AG10803 (cell line): ENCODE measurements around the gene PLD3.
A peak's percentile ranks its signal among the peaks of the same experiment; 100 is the strongest.

Experiments used
- DNase-seq: peaks from one replicate; pipeline ENCODE4 v3.0.0; 2010; ENCODE audit warnings: low read depth
- H3K4me3 ChIP-seq: 2 replicates; pipeline ENCODE4 v1.5.1; 2011; ENCODE audit warnings: mild to moderate bottlenecking, low read length, control low read depth
- TF ChIP-seq, protein P1 (sequence below): conservative IDR thresholded peaks from 2 replicates; pipeline ENCODE4 v1.5.1; 2011; ENCODE audit warnings: mild to moderate bottlenecking, low read length, control low read depth, inconsistent platforms

Gene PLD3

DNA sequence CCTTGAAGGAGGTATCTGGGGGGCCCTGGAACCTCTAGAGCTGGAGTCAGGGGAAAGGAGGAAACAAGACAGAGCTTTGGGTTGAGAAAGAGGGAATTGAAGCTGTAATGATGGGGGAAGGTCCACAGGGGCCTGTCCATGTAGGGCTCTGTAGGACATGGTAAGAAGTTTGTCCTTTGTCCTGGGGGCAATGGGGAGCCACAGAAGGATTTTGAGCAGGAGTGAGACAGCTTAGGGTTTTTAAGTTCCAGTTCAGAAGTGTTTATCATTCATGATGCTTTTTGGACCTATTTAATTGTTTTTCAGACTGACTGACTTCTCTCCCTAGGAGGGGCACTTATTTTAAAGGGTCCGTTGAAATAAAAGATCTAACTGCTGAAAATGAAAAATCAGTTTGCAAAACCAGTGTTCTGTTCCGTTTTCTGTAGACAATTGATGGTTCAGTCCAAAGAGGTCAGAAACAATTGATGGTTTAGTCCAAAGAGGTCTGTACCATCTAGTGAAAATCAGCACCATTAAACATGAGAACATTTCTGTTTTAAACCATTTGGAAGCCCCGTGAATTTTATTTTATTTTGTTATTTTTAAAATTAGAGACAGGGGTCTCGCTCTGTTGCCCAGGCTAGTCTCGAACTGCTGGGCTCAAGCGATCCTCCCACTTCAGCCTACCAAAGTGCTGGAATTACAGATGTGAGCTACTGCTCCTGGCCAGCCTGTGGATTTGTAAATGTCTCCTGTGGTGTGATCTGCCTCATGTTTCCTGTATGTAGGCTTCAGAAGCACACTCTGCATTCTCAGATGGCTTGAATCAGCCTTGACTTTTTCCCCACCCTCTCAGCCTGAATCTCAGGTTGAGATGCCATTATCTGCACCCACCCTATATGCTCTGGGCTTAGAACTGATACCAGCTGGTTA is 8.4 kb downstream of the PLD3 start:
- DNase-seq, result peak; percentile 28
- TF ChIP-seq, protein P1, sequence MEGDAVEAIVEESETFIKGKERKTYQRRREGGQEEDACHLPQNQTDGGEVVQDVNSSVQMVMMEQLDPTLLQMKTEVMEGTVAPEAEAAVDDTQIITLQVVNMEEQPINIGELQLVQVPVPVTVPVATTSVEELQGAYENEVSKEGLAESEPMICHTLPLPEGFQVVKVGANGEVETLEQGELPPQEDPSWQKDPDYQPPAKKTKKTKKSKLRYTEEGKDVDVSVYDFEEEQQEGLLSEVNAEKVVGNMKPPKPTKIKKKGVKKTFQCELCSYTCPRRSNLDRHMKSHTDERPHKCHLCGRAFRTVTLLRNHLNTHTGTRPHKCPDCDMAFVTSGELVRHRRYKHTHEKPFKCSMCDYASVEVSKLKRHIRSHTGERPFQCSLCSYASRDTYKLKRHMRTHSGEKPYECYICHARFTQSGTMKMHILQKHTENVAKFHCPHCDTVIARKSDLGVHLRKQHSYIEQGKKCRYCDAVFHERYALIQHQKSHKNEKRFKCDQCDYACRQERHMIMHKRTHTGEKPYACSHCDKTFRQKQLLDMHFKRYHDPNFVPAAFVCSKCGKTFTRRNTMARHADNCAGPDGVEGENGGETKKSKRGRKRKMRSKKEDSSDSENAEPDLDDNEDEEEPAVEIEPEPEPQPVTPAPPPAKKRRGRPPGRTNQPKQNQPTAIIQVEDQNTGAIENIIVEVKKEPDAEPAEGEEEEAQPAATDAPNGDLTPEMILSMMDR, result no peak
- H3K4me3 ChIP-seq, result no peak overlapping the region

DNA sequence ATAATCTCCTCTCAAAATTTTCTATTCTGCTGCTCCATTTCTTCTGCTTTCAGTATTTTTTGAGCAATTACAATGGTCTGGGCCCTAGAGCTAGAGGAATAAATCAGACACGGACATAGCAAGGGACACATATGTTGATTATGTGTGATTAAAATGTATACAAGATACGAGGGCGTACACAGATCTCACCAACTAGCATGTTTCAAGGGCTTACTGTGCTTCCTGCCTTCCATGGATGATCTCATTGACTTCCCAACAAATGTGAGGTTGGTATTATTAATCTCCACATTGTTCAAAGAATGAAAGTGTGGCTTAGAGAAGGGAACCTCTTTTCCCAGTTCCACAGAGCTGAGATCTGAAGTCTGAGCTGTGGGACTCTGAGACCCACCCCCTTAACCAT is 9.1 kb downstream of the PLD3 start:
- TF ChIP-seq, protein P1, result no peak
- H3K4me3 ChIP-seq, result no peak overlapping the region
- DNase-seq, result no peak

DNA sequence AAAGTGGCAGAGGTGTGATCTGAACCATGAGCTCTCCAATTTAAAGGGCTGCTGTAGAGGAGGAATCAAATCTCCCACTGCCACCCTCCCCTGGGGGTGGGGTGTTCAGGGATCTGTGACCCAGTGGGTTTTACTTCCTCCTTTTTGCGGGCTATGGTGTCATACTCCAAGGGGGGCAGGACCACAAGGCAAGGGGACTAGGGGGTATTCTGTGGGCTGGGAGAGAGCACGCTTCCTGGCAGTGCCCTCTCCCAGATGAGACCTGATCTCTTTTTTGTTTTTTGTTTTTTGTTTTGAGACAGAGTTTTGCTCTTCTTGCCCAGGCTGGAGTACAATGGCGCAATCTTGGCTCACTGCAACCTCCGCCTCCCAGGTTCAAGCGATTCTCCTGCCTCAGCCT is 10.3 kb downstream of the PLD3 start:
- no peak for DNase-seq
- no peak overlapping the region for H3K4me3 ChIP-seq
- TF ChIP-seq, protein P1, result no peak

DNA sequence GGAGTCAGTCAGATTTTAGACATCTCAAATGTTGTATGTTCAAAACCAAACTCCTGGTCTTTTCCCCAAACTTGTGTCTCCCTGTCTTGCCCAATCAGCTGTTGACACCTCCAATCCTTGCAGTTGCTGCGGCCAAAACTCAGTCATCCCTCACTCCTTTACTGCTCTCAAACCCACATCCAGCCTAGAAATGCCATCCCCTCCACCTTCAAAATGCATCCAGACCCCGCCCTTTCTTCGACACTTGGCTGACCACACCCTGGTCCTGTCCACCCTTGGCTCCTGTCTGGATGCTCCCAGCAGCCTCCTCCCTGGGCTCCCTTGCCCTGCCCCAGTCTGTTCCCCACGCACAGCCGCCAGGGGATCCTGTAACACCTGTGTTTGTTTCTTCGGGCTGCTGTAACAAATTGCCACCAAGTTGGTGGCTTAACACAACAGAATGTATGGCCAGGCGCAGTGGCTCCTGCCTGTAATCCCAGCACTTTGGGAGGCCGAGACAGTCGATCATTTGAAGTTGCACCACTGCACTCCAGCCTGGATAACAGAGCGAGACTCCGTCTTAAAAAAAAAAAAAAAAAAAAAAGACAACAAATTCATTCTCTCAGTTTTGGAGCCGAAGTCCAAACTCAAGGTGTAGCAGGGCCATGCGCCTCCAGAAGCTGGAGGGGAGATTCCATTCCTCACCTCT is 11.7 kb downstream of the PLD3 start:
- TF ChIP-seq, protein P1, result no peak
- DNase-seq, result no peak
- no peak overlapping the region for H3K4me3 ChIP-seq

DNA sequence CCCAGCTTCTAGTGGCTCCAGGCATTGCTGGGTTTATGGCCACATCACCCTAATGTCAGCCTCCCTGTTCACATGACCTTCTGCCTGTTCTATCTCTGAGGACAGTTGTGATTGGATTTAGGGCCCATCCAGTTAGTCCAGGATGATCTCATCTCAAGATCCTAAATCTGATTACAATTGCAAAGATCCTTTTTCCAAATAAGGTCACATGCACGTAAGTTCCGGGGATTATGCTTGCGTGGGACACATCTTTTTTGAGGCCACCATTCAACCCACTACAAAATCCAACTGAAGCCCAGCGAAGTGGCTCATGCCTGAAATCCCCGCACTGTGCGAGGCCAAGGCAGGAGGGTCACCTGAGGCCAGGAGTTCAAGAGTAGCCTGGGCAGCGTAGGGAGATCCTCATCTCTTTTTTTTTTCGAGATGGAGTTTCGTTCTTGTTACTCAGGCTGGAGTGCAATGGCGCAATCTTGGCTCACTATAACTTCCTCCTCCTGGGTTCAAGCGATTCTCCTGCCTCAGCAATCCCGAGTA is 12.3 kb downstream of the PLD3 start:
- no peak overlapping the region for H3K4me3 ChIP-seq
- DNase-seq, result no peak
- TF ChIP-seq, protein P1, result no peak

DNA sequence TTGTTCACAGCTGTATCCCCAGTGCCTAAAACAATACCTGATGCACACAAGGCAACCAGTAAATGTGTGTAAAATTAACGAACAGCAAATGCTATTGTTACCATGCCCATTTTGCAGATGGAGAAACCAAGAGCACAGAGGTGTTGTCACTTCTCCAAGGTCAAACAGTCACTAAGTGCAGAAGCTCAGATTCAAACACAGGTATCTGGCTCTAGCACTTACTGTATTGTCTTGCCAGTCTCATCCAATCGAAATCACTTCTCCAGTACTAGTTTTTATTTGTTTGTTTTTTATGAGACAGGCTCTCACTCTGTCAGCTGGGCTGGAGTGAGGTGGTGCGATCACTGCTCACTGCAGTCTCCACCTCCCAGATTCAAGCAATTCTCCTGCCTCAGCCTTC is 13.7 kb downstream of the PLD3 start:
- H3K4me3 ChIP-seq, result no peak overlapping the region
- no peak for DNase-seq
- TF ChIP-seq, protein P1, result no peak
